NOMO-1 treated with dmso at 0.1 percent for 144 hours (cell line): ENCODE results near the gene DLX3.
A peak's percentile ranks its signal among the peaks of the same experiment; 100 is the strongest.
"Not testable (repeated sequence)": the region's sequence is repeated elsewhere in the genome, so short reads cannot be mapped to it uniquely, and the experiment has no call there.

Experiments used
- DNase-seq: peaks from one replicate; lab custom pipeline; 2025; ENCODE audit not compliant: unreplicated experiment; lab: John Stamatoyannopoulos, UW

Gene DLX3

DNA sequence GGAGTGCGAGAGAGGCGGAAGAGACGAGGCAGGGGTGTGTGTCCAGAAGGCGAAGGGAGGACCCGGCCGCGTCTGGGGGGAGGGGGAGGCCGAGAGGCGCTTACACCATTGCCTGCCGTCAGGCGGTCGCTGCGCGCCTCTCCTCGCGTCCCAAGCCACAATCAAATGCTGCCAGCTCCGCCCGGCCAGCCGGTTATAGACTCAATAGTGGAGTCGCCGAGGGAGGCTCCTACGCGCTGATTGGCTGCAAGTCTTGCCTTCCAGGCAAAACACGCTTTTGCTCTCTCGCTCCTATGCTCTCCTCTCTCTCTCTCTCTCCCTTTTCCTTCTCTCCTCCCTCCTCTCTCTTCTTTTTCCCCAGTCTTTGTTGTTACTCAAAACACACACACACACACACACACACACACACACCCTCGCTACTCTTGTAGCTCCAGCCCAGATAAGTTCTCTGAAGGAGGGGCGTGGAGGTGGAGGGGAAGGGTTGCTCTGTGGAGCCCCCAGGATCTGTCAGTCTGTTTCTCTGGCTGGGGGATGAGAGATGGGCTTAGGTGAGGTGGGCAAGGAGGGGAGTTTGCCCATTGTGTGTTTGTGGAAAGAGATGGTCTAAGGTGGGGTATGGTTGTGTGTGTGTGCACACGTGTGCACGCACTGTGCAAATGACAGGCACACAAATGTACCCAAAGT is at the start of gene DLX3:
DLX3 (minus strand) TSS at position 170 of the 684 bp plus-strand sequence. CDS start 226 bp downstream, outside the sequence.
- peak; percentile 38 for DNase-seq

GRCh38 chr17:50044483-50044882 is 49.5 kb upstream of the DLX3 start:
- no peak for DNase-seq

DNA sequence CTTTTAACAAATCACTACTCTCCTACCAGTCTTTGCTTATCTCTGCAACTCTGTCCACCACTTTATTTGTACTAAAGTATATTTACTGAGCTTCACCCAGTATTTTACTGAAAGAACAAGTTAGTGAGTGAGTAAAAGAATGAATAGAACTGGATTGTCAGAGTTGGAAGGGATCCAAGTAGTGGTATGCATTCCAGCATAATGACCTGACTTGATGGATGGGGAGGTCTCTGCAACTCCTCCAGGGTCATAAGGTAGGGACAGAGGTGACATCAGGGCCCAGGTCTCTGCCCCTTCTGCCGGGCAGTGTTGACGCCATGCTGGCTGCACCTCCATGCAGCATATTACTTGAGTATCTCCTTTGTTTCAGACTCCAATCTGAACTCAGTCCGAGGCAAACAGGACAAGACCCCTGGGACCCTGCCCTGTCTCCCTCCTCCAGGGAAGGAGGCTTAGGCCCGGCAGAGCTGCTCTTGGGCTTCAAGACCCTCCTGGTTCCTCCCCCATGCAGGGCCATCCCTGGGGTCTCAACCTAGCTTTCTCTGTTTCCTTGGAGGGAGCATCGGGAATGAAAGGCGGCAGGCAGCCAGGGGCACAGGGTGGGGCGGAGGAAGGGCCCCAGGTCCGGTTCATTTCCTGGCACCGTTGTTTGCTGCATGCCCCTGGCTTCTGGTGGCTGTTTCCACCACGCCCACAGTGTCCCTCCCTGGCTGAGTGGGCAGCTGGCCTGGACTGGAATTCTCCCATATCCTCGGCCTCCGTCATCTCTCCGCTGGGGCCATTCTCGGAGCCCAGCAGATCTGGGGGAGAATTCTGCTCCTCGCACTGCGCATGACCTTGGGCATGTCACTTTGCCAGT is 48.5 kb upstream of the DLX3 start:
- no peak for DNase-seq

DNA sequence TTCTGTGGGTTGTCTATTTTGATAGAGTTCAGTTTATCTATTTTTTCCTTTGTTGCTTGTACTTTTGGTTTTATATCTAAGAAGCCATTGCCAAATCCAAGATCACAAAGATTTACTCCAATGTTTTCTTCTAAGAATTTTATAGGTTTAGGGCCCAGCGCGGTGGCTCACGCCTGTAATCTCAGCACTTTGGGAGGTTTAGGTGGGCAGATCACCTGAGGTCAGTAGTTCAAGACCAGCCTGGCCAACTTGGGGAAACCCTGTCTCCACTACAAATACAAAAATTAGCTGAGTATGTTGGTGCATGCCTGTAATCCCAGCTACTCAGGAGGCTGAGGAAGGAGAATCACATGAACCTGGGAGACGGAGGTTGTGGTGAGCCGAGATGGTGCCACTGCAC is 47.2 kb upstream of the DLX3 start:
- DNase-seq, result no peak

DNA sequence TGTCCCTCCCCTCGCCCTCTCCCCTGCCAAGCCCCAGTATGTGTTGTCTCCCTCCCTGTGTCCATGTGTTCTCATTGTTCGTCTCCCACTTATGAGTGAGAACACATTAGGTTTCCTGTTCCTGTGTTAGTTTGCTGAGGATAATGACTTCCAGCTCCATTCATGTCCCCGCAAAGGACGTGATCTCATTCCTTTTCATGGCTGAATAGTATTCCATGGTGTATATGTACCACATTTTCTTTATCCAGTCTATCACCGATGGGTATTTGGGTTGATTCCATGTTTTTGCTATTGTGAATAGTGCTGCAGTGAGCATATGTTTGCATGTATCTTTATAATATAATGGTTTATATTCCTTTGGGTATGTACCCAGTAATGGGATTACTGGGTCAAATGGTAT is 45.5 kb upstream of the DLX3 start:
- DNase-seq, result not testable (repeated sequence)

- DNase-seq, result no peak
Measured at GRCh38 chr17:50039058-50039457, 44.0 kb upstream of the DLX3 start.

GRCh38 chr17:50037321-50038107 is 42.5 kb upstream of the DLX3 start:
- DNase-seq, result no peak

- DNase-seq, result no peak
Measured at GRCh38 chr17:50036455-50037261, 41.6 kb upstream of the DLX3 start.

GRCh38 chr17:50035945-50036344 is 40.9 kb upstream of the DLX3 start:
- no peak for DNase-seq

DNA sequence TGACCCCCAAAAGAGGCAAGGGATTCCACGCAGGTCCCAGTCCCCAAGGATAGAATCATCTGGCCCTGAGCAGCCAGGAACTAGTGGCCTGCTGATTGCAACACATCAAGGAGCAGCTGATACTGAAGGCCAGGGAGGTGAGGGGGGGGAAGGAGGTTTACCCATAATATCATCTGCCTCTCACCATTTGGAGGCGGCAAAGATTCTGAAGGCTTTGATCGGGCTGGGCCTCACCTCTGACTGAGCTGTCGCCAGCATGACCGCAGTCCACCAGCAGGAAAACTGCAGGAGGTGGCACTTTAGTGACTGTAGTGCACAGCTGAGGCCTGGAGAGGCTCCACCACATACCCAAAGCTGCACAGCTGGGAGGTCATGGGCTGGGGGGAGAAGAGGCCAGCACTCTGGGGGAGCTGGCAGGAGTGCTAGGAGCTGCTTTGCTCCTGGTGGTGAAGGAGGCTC is 40.4 kb upstream of the DLX3 start:
- DNase-seq, result no peak

- DNase-seq, result no peak
Measured at GRCh38 chr17:50034498-50035364, 39.7 kb upstream of the DLX3 start.

DNA sequence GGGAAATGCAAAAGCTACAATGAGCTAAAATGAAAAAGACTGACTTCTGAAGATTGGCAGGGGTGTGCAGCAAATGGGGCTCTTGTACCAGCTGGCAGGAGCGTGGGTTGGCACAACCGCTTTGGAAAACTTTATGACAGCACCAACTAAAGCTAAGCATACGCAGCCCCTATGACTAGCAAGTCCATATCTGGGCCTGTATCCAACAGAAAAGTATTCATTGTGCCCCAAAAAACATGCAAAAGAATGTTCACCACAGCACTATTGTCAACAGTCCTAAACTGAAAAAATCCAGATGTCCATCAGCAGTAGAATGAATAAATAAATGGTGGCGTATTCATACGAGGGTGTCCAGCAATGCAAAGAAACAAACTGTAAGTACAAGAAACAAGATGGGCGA is 38.3 kb upstream of the DLX3 start:
- no peak for DNase-seq

- DNase-seq, result no peak
Measured at GRCh38 chr17:50029185-50029584, 34.2 kb upstream of the DLX3 start.

- no peak for DNase-seq
Measured at GRCh38 chr17:50028736-50029120, 33.7 kb upstream of the DLX3 start.

GRCh38 chr17:50027881-50028735 is 33.1 kb upstream of the DLX3 start:
- DNase-seq, result no peak

- no peak for DNase-seq
Measured at GRCh38 chr17:50027172-50027880, 32.3 kb upstream of the DLX3 start.

- DNase-seq, result no peak
Measured at GRCh38 chr17:50026837-50027171, 31.8 kb upstream of the DLX3 start.

- DNase-seq, result no peak
Measured at GRCh38 chr17:50026046-50026675, 31.1 kb upstream of the DLX3 start.
